ENCODE measurements around the gene B3GLCT.

The B3GLCT gene

DNA sequence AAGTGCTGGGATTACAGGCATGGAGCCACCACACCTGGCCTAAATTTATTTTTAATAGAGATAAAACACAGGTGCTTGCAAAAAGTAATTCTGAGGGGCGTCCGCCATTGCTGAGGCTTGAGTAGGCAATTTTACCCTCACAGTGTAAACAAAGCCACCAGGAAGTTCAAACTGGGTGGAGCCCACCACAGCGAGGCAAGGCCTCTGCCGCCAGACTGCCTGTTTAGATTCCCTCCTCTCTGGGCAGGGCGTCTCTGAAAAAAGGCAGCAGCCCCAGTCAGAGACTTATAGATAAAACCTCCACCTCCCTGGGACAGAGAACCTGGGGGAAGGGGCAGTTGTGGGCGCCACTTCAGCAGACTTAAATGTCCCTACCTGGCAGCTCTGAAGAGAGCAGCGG, 50.7 kb downstream of the B3GLCT start:
- no peaks in the 10 kb centered on the region for H3K27me3 Mint-ChIP-seq
- DNase-seq: no peak
- H3K36me3 Mint-ChIP-seq (ENCODE audit: low read depth): peaks cover 35% of the 10 kb centered on the region
- H3K9me3 Mint-ChIP-seq: peaks cover 10% of the 10 kb centered on the region
- H3K4me3 Mint-ChIP-seq: no peak overlapping the region
- H3K27ac Mint-ChIP-seq: no peak overlapping the region
- no peaks in the 10 kb centered on the region for H3K4me1 Mint-ChIP-seq (ENCODE audit: low read depth)

DNA sequence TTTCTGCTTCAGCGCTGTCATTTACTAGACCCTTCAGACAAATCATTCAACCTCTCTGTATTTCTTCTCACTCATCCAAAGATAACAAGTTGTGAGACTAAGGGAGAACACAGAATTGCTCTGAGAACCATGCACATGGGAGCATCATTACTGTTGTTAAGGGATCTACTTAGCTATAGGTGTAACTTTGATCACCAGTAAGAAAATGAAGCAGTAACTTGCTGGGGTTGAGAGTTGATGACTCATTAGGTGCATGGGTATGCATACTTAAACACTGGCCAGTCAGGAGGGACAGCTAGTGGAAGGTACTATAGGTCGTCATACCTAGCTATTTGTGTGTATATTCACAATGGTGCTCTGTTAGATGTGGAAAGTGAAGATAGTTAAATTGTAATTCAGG, 61.5 kb downstream of the B3GLCT start:
- no peak for DNase-seq
- Mint-ChIP-seq H3K9me3 (no peaks in the 10 kb centered on the region), H3K27ac (no peak overlapping the region), H3K4me3 (no peak overlapping the region), H3K36me3 (ENCODE audit: low read depth) (peaks cover 36% of the 10 kb centered on the region), H3K4me1 (ENCODE audit: low read depth) (no peaks in the 10 kb centered on the region), H3K27me3 (no peaks in the 10 kb centered on the region)

DNA sequence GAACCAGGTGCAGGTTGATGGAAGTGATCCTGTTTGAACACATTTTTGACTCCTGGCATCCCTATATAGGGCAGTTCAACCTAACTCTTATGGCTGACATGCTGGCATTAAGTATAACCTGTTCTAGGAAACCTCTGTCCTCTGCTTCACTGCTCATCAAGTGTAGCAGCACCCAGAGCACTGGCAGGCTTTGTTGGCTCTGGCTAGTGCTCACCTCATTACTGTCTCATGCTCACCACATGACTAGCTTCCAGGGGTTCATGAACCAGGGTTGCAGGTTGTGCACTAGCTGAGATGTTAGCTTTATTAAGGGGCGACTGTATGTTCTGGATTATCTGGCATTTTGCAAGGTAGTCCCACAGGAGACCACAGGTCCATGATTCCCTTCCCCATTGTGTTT, 63.6 kb downstream of the B3GLCT start:
- Mint-ChIP-seq H3K4me3 (no peak overlapping the region), H3K36me3 (ENCODE audit: low read depth) (peaks cover 39% of the 10 kb centered on the region), H3K27ac (no peak overlapping the region), H3K27me3 (no peaks in the 10 kb centered on the region), H3K4me1 (ENCODE audit: low read depth) (no peaks in the 10 kb centered on the region), H3K9me3 (no peaks in the 10 kb centered on the region)
- DNase-seq: no peak

DNA sequence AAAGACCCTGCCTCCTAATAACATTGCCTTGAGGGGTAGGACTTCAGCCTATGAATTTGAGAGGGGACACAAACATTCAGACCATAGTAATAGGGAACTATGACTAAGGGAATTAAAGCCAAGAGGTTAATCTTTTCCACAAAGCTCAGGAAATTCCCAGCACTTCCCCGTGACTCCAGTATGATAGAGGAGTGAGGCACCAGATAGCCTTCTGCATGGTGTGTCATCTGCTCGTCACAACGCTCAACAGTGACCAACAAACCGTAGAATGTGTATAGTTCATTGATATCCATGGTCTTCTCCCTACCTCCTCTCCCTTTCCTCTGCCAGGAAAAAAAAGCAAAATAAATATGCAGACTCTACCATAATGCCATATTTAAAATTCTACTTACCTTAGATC, 64.4 kb downstream of the B3GLCT start:
- Mint-ChIP-seq H3K4me3 (no peak overlapping the region), H3K27ac (no peak overlapping the region), H3K4me1 (ENCODE audit: low read depth) (no peaks in the 10 kb centered on the region), H3K36me3 (ENCODE audit: low read depth) (peaks cover 43% of the 10 kb centered on the region), H3K27me3 (no peaks in the 10 kb centered on the region), H3K9me3 (no peaks in the 10 kb centered on the region)
- no peak for DNase-seq

DNA sequence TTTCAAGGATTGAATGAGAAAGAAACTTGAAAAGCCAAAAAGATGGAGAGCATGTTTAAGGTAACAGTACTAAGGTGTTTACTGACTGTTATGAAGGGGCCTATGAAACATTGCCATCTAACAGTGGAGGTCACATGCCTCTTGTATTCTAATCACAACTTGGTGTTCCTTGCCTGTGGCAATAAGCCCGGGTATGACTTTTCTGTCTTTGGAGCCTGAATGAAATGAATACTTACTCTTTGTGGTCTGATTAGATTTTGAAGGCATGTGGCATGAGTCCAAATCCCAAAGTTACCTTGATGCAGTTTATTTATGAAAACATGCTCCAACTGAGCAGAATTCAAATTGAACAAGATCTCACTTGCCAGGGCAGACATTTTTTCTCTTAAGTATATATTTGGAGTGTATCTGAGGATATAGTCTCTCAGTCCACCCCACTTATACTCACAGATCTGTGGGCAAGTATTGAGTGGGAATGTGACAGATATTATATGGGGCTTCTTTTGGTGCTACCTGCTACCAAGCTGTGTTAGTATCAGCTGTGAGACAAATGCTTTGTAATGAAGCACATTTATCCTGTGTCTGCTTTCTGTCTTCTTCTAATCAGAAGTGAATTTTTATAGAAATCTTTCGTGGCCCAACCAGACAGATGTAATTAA, 67.5 kb downstream of the B3GLCT start:
- H3K9me3 Mint-ChIP-seq: no peaks in the 10 kb centered on the region
- no peak for DNase-seq
- H3K4me3 Mint-ChIP-seq: no peak overlapping the region
- H3K36me3 Mint-ChIP-seq (ENCODE audit: low read depth): peaks cover 55% of the 10 kb centered on the region
- H3K4me1 Mint-ChIP-seq (ENCODE audit: low read depth): no peaks in the 10 kb centered on the region
- no peaks in the 10 kb centered on the region for H3K27me3 Mint-ChIP-seq
- no peak overlapping the region for H3K27ac Mint-ChIP-seq

DNA sequence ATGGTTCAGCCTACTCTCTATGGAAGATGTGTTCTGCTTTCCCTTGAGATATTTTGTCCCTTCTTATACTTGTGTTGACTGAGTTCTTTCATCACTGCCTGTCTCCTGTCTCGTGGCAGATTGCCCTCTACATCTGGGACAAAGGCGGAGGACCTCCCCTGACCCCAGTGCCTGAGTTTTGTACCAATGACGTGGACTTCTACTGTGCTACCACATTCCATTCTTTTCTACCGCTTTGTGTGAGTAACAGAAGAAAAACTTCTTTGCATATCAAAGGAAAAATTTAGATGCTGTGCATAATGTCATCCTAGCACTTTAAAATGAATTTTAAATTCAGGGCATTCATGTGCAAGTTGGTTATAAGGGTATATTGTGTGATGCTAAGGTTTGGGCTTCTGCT, 74.6 kb downstream of the B3GLCT start:
- Mint-ChIP-seq H3K36me3 (ENCODE audit: low read depth) (peaks cover 84% of the 10 kb centered on the region), H3K9me3 (peaks cover 8% of the 10 kb centered on the region), H3K27ac (no peak overlapping the region), H3K4me1 (ENCODE audit: low read depth) (no peaks in the 10 kb centered on the region), H3K27me3 (no peaks in the 10 kb centered on the region), H3K4me3 (no peak overlapping the region)
- no peak for DNase-seq

DNA sequence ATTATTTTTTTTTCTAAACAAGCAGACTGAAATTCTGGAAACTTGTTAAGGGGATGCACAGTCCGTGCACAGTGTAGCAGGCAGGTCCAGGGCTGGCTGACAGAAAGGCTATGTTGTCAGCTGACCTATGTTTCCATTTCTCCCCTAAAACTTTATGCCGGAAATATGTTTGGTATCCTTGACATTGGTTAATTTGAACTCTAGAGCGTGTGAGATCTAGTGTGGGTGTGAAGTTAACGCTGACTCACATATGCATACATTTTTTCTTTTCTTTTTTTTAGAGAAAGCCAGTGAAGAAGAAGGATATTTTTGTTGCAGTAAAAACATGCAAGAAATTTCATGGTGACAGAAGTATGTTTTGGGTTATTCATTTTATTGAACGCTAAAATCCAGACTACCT, 76.6 kb downstream of the B3GLCT start:
- no peaks in the 10 kb centered on the region for H3K27me3 Mint-ChIP-seq
- no peaks in the 10 kb centered on the region for H3K4me1 Mint-ChIP-seq (ENCODE audit: low read depth)
- H3K9me3 Mint-ChIP-seq: peaks cover 16% of the 10 kb centered on the region
- H3K27ac Mint-ChIP-seq: no peak overlapping the region
- H3K4me3 Mint-ChIP-seq: no peak overlapping the region
- DNase-seq: no peak
- peaks cover 79% of the 10 kb centered on the region for H3K36me3 Mint-ChIP-seq (ENCODE audit: low read depth)

DNA sequence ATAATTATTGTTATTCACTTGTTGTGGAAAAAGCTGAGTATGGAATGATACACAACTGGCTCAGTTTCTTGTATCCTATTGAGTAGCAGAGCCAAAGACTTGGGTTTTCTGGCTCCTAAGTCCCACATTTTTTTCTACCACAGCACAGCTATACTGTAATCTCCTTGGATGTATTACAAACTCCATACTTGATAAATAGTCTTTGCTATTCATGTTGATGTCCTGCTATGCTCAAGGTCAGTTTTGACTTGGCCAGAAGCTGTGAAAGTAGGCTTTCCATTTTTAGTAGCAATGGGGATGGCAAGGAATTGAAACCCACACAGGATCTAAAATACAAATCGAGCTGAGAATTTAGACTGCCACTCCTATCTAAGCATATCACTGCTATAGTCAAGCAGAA, 79.1 kb downstream of the B3GLCT start:
- Mint-ChIP-seq H3K4me1 (ENCODE audit: low read depth) (no peaks in the 10 kb centered on the region), H3K9me3 (peaks cover 16% of the 10 kb centered on the region), H3K4me3 (no peak overlapping the region), H3K27me3 (no peaks in the 10 kb centered on the region), H3K27ac (no peak overlapping the region), H3K36me3 (ENCODE audit: low read depth) (peaks cover 65% of the 10 kb centered on the region)
- DNase-seq: no peak

DNA sequence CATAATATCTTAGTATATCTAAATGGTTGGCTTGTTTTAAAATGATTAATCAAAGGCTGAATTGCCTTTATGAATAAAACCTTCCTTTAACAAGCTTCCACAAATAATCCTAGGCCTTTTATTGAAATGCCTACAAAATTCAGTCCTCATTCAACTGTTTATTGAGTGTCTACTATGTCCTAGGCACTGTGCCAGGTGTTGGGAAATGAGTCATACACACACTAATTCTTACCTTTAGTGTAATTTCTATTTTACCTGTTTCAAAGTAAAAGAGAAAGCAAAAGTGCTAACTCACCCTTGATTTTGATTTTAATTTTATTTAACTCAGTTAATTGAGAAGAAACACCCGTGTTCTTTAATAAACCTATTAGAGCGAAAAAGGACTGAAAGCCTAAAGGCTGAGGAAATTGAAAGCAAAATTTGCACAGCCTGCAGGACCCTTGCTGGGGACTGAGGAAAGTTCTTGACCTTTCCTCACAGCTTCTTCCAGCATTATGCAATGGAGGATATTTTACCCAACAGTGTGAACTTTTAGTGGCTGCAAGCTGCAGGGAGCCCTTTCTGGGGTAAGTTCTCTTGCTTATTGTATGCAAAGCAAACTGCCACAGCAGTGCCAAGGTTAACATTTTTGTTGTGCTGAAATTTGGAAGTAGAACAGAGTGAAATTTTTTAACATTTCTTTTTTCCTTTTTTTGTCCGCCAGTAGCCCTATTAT, 83.1 kb downstream of the B3GLCT start:
- Mint-ChIP-seq H3K4me3 (no peak overlapping the region), H3K27ac (no peak overlapping the region), H3K4me1 (ENCODE audit: low read depth) (no peaks in the 10 kb centered on the region), H3K9me3 (peaks cover 22% of the 10 kb centered on the region), H3K36me3 (ENCODE audit: low read depth) (peaks cover 59% of the 10 kb centered on the region), H3K27me3 (no peaks in the 10 kb centered on the region)
- no peak for DNase-seq

DNA sequence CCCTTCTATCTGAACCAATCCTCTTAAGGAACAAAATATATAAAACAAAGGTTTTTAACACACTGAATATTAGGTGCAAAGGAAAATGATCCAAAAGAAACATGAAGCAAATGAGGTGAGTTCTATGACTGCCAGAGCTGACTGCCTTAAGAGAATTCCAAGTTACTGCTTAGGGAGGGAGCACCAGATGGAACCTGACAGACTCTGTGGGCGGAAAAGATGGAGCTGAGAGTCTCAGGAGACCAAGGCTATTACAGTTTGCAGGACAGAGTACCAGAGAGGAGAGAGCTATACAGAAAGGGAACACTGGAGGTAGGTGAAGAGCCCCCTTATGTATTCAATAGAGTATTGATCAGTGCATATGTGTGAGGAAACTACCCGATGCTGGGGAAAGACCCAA, 87.2 kb downstream of the B3GLCT start:
- Mint-ChIP-seq H3K27me3 (no peaks in the 10 kb centered on the region), H3K4me1 (ENCODE audit: low read depth) (no peaks in the 10 kb centered on the region), H3K9me3 (peaks cover 32% of the 10 kb centered on the region), H3K27ac (no peak overlapping the region), H3K4me3 (no peak overlapping the region), H3K36me3 (ENCODE audit: low read depth) (peaks cover 71% of the 10 kb centered on the region)
- no peak for DNase-seq

DNA sequence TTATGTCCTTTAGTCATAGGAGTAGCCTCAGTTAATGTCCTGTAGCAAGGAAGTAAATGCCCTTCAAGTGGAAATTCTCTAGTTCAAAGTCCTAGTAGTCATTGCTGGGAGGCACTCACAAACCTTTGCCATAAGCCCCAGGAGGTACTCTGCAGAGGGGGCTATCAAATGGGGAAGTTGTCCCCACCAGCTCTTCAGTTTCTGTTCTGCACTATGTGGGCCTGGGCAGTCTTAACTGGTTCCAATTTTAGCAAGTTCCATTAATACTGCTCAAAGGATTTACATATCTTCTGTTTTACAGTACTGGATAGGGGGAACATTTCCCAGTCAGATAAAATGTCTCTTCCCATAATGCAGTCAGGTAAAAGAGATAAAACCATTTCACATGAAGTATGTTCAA, 101.3 kb downstream of the B3GLCT start:
- no peak overlapping the region for H3K27ac Mint-ChIP-seq
- no peak for DNase-seq
- H3K4me3 Mint-ChIP-seq: no peak overlapping the region
- H3K9me3 Mint-ChIP-seq: peaks cover 13% of the 10 kb centered on the region
- no peaks in the 10 kb centered on the region for H3K27me3 Mint-ChIP-seq
- H3K4me1 Mint-ChIP-seq (ENCODE audit: low read depth): no peaks in the 10 kb centered on the region
- peaks cover 61% of the 10 kb centered on the region for H3K36me3 Mint-ChIP-seq (ENCODE audit: low read depth)

DNA sequence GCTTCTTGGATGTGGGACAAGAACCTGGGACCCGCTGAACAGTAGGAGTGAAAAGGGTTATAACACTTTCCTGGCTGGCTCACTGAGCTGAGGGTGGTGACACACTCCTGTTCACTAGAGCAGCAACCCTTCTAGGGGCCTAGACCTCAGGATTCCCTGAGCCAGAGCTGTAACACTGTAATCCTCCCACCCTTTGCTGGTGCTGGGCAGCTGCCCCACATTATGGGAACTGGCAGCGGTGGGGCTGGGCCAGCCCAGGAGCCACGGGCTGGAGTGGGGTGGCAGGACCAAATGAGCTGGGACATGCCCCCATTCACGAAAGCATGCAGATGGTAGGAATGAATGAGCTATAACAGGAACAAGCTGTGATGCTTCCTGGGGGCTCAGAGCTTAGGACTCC, 110.6 kb downstream of the B3GLCT start:
- no peak overlapping the region for H3K27ac Mint-ChIP-seq
- H3K4me3 Mint-ChIP-seq: no peak overlapping the region
- peaks cover 51% of the 10 kb centered on the region for H3K36me3 Mint-ChIP-seq (ENCODE audit: low read depth)
- no peak for DNase-seq
- H3K9me3 Mint-ChIP-seq: peaks cover 40% of the 10 kb centered on the region
- no peaks in the 10 kb centered on the region for H3K4me1 Mint-ChIP-seq (ENCODE audit: low read depth)
- H3K27me3 Mint-ChIP-seq: no peaks in the 10 kb centered on the region

DNA sequence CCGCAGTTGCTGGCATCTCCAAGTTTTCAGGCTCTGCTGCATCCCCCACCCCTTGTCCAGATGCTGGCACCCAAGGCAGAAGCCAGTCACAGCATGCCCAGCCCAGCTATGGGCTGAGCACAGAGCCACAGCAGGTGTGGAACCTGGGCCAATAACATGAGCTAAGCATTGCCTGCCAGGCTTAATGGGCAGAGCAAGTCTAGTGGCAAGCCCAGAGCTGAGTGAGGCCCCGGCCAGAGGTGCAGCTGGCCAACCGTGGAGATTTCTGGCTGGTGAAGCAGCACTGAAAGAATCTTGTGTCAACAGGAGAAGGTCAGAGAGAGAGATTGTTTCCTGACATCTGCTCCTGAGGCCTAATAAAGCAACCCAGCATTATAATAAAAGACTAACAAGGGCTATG, 111.0 kb downstream of the B3GLCT start:
- DNase-seq: no peak
- peaks cover 56% of the 10 kb centered on the region for H3K36me3 Mint-ChIP-seq (ENCODE audit: low read depth)
- H3K9me3 Mint-ChIP-seq: peaks cover 42% of the 10 kb centered on the region
- H3K27ac Mint-ChIP-seq: no peak overlapping the region
- no peak overlapping the region for H3K4me3 Mint-ChIP-seq
- no peaks in the 10 kb centered on the region for H3K27me3 Mint-ChIP-seq
- no peaks in the 10 kb centered on the region for H3K4me1 Mint-ChIP-seq (ENCODE audit: low read depth)

DNA sequence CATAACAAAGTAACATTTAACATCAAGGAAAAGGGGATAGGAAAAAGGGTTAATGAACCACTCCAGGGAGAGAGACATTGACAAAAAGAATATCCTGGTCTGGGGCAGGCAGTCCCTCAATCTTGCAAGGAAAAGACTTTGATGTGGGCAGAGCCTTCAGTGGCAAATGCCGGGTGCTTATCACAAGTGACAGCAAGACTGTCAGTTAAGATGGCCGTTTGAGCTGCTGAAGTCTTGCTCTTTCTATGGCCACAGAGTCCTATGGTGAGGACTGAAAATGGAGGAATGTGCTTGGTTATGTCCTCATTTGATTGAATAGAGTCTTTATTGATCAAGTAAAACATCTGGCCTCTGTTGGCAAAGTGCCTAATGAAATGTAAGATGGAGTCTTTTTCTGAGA, 112.1 kb downstream of the B3GLCT start:
- H3K27ac Mint-ChIP-seq: no peak overlapping the region
- H3K27me3 Mint-ChIP-seq: no peaks in the 10 kb centered on the region
- H3K4me1 Mint-ChIP-seq (ENCODE audit: low read depth): no peaks in the 10 kb centered on the region
- H3K4me3 Mint-ChIP-seq: no peak overlapping the region
- peaks cover 44% of the 10 kb centered on the region for H3K9me3 Mint-ChIP-seq
- no peak for DNase-seq
- peaks cover 66% of the 10 kb centered on the region for H3K36me3 Mint-ChIP-seq (ENCODE audit: low read depth)

DNA sequence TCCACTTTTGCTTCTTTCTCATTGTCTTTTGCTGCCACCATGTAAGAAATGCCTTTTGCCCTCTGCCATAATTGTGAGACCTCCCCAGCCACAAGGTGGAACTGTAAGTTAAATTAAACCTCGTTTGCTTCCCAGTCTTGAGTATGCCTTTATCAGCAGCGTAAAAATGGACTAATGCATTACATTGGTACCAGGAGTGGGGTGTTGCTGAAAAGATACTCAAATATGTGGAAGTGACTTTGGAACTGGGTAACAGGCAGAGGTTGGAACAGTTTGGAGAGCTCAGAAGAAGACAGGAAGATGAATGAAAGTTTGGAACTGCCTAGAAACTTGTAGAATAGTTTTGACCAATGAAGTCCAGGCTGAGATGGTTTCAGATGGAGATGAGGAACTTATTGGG, 115.2 kb downstream of the B3GLCT start:
- H3K36me3 Mint-ChIP-seq (ENCODE audit: low read depth): peaks cover 65% of the 10 kb centered on the region
- DNase-seq: no peak
- H3K4me3 Mint-ChIP-seq: no peak overlapping the region
- H3K4me1 Mint-ChIP-seq (ENCODE audit: low read depth): no peaks in the 10 kb centered on the region
- no peaks in the 10 kb centered on the region for H3K27me3 Mint-ChIP-seq
- no peak overlapping the region for H3K27ac Mint-ChIP-seq
- peaks cover 30% of the 10 kb centered on the region for H3K9me3 Mint-ChIP-seq
